Endothelial cell of hepatic sinusoid (primary cell): ENCODE data around the gene POLR2L.

ENCODE experiments used
- in situ Hi-C: cut with HindIII; loops from 2 replicates; pipeline ENCODE4 v1.10.0; 2017; ENCODE audit warnings: low sequenced_read_pairs

Gene POLR2L

DNA sequence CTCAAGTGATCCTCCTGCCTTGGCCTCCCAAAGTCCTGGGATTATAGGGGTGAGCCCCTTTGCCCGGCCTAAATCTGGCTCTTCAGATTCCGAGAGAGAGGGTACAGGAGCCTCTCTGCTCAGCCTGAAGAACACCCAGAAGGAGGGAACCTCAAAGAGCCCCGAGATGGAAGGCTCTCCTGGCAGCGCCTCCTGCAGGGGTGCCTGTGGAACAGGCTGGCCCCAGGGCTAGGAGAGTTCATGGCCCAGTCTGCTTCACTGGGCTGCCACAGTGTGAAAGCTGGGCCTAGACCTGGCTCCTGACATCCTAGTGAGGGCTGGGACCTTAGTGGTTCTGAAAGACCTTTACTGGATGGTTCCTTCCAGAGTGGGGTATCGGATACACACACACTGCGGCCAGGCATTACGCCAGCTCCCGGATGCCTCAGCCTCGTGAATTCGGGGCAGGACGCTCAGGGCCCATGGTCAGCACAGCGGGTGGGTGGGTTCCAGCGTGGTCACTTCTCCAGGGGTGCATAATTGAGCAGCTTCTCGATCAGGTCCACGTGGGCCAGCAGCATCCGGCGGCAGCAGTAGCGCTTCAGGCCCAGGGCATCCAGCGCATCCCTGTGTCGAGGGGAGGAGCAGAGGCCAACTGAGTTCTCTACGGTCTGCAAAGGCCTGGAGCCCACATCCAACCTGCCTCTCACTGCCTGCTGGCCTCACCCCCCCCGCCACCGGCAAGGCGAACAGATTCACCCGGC is 2.3 kb downstream of the POLR2L start:
- in situ Hi-C loops: no loop called here

DNA sequence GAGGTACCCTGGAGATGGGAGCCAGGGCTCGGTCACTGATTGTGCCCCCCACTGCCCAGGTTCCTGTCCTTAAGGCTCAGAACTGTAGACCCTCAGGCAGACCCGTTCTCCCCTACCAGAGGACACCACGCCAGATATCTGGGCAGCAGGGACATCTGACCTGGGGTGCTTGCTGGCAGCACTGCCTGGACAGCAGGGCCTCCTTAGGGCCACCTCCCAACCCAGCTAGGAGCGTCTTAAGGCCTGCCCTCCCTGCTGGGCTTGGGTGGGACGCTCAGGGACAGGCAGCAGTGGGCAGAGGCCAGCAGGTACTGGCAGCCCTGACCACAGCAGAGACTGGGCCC is 3.1 kb downstream of the POLR2L start:
- in situ Hi-C loops: no loop called here

GRCh38 chr11:838441-839279 is 3.7 kb downstream of the POLR2L start:
- in situ Hi-C loops: no loop called here

DNA sequence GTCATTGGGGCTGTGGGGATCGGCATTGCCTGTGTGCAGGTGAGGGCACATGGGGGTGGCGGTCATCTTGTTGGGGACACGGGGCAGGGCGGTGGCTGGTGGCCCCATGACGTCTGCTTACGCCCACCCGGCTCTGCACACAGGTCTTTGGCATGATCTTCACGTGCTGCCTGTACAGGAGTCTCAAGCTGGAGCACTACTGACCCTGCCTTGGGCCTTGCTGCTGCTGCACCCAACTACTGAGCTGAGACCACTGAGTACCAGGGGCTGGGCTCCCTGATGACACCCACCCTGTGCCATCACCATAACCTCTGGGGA is 4.4 kb downstream of the POLR2L start:
- in situ Hi-C loops: no loop called here

DNA sequence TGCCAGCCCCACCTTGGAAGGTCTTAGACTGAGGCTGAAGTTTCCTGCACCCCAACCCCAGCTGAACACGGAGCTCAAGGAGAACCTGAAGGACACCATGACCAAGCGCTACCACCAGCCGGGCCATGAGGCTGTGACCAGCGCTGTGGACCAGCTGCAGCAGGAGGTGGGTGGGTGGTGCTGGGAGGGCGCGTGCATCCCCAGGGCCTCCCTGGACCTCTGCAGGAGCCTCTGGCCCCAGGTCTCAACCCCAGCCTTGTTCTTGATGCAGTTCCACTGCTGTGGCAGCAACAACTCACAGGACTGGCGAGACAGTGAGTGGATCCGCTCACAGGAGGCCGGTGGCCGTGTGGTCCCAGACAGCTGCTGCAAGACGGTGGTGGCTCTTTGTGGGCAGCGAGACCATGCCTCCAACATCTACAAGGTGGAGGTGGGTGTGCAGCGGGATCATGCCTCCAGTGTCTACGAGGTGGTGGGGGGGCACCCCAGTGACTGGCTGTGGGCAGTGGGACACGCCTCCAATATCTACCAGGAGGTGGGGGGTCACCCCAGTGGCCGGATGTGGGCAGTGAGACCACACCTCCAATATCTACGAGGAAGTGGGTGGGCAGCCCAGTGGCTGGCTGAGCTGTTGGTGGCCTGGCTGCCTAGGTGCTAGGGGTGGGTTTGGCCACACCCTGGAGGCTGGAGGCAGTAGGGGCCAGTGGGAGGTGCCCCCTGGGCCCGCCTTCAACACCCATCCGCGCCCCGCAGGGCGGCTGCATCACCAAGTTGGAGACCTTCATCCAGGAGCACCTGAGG is 4.9 kb downstream of the POLR2L start:
- in situ Hi-C loops: no loop called here

DNA sequence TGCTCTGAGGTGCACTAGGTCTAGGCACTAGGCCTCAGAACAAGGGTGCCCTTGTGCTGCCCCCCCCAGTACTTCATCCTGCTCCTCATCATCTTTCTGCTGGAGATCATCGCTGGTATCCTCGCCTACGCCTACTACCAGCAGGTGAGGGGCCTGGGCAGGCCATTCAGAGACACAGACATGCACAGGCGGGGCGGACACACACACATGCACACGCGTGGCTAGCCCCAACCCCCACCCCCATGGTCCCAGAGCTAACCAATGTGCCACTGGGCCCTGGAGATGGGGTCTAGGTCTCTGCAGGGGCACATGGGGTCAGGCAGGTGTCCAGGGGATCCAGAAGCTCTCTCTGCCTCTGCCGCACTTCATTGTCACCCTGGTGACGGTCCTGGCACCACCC is 5.6 kb downstream of the POLR2L start:
- in situ Hi-C loops: no loop called here

DNA sequence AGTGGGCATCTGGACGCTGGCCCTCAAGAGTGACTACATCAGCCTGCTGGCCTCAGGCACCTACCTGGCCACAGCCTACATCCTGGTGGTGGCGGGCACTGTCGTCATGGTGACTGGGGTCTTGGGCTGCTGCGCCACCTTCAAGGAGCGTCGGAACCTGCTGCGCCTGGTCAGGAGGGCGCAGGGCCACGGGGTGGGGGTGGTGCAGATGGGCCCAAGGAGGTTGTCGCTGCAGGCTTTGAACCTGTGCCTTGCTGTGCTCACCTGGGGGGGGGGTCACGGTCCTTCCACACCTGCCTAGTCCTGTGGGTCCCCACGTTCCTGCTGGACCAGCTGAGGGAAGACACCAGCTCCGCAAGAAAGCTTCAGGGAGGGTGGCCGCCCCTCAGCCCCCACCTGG is 6.1 kb downstream of the POLR2L start:
- in situ Hi-C loops: no loop called here

DNA sequence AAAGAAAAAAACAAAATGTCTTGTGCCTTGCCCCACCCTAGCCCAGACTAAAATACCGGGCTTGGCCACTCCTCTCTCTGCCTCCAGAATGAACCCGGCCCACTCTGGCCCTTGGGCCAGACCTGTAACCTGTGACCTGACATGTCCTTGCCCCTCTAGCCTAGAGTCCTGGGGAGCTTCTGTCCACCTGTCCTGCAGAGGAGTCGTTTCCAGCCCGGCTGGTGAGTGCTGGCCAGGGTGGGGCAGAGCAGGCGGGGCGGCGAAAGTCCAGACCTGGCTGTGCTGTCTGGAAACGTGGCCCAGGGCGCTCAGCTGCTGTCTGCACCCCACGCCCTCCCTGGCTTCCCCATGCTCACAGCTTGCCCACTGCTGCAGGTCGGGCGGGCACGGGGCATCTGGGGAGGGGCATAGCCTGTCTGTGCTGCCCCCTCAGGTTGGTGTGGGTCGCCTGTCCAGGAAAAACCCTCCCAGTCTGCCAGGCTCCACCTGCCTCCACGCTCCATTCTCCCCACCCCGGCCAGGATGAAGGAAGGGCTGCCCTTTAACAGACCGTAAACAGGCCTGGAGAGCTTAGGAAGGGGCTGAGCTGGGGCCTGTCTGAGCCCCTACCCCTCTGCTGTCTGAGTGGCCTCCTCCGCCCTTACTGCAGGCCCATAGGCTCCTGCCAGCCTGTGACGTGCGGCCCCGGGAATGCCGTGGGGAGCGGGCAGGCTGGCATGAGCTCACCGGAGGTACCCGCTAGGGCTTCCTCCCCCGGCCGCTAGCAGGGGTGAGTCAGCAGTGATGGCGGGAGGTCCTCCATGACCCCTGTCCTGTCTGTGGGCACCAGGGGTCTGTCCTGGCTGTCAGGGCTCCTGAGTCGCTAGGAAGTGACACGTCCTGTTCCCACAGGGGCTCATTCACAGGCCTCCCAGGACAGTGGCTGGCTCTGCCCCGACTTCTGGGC is 7.7 kb downstream of the POLR2L start:
- in situ Hi-C loops: no loop called here

GRCh38 chr11:833849-834311 is 8.4 kb downstream of the POLR2L start:
- in situ Hi-C loops: no loop called here

DNA sequence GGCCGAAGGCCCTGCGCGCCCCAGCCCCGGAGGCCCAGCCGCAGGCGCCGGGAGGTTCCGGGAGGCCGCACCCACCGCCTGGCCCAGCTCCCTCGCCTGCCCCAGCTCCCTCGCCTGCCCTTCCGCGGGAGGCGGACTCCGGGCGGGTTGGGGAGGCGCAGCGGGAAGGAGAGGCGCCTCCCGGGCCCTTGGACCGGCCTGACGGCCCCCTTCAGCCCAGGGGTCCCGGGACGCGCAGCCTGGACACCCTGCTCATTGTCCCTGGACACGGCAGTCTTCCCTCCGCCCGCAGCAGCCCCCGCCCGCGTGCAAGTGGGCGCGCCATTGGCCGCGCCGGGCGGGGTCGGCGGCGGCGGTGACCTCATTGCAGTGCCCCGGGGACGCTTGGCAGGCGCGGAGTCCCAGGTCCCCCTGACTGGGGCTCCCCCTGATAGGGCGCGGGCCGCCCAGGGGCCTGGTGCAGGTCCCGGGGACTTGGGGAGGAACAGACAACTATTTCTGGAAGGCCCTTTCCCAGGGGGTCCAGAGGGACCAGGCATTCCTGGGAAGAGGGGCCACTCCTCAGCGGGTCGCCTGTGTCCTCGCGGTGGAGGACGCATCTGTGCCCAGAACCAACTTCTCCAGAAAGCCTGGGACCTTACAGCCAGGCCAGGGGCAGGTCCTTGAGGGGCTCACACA is 9.1 kb downstream of the POLR2L start:
- in situ Hi-C loops: no loop called here

DNA sequence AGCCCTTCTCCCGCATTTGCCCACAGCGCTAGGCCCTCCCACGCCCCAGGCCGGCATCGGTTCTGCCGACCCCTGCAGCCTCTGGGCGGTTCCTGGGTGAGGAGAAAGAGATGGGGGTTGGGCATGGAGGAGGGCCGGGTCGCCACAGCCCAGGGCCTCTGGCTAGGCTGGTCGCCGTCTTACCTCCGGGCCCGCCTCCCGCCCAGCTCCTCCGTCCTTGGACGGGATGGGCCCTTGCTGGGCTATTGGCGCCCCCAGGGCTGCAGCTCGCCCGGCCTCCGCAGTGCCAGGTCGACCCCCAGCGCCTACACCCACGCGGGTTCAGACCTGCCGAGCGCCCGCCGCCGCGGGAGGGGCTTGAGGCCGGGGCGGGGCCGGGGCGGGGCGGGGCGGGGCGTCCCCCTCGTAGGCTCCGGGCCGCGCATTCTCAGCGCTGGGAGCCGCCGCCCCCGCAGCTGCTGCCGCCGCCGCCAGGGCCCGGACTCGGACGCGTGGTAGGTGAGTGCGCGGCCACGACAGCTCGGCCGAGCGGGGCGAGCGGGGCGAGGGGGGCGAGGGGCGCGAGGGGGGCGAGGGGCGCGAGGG is 9.7 kb downstream of the POLR2L start, which contains the start of gene CD151:
Gene CD151 (plus strand): TSS at position 424 of the 585 bp plus-strand sequence. CDS start 3,118 bp downstream, outside the sequence.
- in situ Hi-C loops: no loop called here

GRCh38 chr11:831961-832528 is 10.3 kb downstream of the POLR2L start:
- in situ Hi-C loops: no loop called here

DNA sequence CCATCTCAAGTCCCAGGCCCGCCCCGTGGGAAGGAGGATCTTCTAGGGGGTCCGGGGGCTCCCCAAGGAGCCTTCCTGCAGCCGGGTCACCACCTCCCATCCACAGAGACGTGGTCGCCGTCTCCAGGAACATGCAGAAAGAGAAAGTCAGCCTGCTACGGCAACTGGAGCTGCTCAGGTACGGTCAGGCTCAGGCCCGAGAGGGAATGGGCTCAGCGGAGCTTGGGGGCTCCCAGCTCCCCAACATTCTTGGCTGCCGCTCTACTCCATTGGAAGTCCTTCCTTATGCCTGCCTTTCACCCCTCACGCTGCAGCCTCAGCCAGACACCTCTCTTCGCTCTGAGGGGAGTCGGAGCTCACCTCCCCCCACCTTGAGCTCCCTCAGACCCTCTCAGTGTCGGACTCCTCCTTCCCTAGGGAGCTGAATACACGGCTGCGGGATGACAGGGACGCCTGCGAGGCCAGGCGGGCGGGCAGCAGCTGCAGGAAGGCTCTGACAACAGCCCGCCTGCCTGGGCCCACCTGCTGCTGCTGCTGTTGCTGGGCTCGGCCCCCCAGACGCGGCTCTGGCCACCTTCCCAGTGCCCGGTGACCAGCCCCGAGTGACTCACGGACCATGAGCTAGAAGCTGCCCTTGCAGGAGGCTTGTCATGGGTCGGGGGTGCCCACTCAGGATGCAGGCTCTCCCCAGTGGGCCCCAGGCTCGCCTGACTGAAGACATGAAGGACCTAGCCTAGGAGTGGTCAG is 11.0 kb downstream of the POLR2L start:
- in situ Hi-C loops: no loop called here

DNA sequence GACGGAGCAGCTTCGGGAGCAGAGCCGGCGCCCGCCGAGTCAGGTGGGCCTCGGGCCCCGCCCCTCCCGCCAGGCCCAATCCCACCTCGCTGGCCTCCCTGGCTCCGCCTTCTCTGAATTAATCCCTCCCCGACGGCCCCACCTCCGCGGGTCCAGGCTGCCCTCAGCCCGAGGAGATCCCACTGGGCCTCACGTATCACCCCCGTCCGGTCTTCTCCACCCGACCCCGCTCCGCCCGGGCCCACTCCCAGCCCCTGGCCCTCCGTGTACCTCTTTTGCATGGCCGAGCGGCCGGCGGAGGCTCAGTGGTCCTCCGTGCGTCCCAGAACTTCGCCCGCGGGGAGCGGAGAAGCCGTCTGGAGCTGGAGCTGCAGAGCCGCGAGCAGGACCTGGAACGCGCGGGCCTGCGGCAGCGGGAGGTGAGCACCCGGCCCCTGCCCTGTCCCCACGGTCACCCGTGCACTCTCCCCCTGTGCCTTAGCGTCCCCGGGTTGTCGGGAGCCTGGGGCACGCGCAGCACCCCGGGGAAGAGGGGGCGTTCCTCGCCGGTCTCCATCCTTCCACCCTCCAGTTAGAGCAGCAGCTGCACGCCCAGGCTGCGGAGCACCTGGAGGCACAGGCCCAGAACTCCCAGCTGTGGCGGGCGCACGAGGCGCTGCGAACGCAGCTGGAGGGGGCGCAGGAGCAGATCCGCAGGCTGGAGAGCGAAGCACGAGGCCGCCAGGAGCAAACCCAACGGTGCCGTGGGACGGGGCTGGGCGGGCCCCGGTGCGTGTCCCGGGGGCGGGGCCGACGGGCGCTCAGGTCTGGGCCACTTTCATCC is 11.8 kb downstream of the POLR2L start:
- in situ Hi-C loops: no loop called here

DNA sequence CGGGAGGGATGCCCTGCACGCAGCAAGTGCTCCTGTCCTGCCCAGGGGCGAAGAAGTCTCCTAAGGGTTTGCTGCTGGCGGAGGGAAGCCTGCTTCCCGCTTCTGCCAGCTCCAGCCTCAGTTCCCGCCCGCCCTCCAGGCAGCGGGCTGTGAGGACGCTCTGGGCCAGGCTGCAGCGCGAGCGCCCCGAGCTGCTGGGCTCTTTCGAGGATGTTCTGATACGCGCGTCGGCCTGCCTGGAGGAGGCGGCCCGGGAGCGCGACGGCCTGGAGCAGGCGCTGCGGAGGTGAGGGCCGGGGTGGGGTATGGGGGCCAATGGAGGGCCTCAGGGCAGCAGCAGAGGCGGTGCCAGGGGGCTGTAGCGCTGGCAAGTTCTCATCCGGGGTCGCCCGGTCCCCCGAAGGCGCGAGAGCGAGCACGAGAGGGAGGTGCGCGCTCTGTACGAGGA is 12.5 kb downstream of the POLR2L start:
- in situ Hi-C loops: no loop called here

DNA sequence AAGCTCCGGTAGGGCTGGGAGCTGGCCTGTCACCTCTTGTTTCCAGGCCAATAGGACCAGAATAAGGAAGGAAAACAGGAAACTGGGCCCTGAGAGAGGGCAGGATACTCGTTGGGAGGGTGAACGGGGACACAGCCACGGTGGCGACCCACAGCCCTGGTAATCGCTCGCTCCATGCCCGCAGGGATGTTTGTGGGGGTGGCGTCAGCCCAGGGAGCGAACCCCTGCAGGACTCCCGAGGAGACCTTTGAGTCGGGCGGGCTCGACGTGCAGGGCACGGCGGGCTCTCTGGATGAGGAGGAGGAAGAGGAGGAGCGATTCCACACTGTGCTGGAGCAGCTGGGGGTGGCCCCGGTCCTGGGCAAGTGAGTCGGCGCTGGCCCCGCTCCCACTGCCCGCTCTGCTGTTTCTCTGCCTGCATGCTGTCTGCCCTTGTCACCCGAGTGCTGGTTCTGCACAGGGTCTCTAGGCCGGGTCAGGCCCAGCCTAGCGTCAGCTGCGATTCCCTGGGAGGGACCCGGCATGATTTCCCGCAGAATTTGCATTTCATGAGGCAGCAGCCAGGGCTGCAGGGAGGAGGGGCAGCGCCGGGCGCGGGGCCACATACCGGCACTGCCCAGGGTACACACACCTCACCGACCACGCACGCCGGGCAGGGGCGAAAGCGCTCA is 13.0 kb downstream of the POLR2L start:
- in situ Hi-C loops: no loop called here
